H1 (cell line): ENCODE results near the gene SH2D7. TPM values are rescaled to one million over a fixed set of nuclear protein-coding genes. Genes with fewer than 3 reads are reported as not detected.

Experiments used
- CTCF ChIA-PET: fragments of 300-600 bp; sonication (Branson Sonifier 250); formaldehyde crosslinking; loops from one replicate; lab custom pipeline; 2021; ENCODE audit not compliant: partially characterized antibody; lab: Charles Lee
- POLR2A ChIA-PET: fragments of 300-600 bp; sonication (Branson Sonifier 250); formaldehyde crosslinking; loops from one replicate; lab custom pipeline; 2021; ENCODE audit warnings: inconsistent platforms; ENCODE audit not compliant: partially characterized antibody; lab: Charles Lee
- DNase-seq, 2 experiments: peaks; one replicate each; pipeline versions ENCODE4 v3.0.0 to v3.0.0-alpha.2; 2010 to 2022; ENCODE audit warnings: low spot score in 2 of 2, low read depth in 1 of 2, mixed read lengths in 1 of 2
- FAIRE-seq: peaks from 2 replicates; lab custom pipeline; 2011; peaks lifted over from hg19 to GRCh38; lab: Jason Lieb, UNC
- H2AFZ ChIP-seq: 2 replicates; pipeline ENCODE4 v1.8.1; 2012; ENCODE audit warnings: low read length, inconsistent platforms
- H2AK5ac ChIP-seq: 2 replicates; pipeline ENCODE4 v1.6.1; 2013; ENCODE audit warnings: low read depth, low read length
- H2BK120ac ChIP-seq: replicated peaks from 2 replicates; pipeline ENCODE3; 2013; ENCODE audit warnings: low read depth, low read length, inconsistent platforms
- H2BK12ac ChIP-seq: 2 replicates; pipeline ENCODE4 v1.6.1; 2013; ENCODE audit warnings: low read depth, low read length
- H2BK15ac ChIP-seq: 2 replicates; pipeline ENCODE4 v1.6.1; 2013; ENCODE audit warnings: low read length
- H2BK20ac ChIP-seq: 2 replicates; pipeline ENCODE4 v1.6.1; 2013; ENCODE audit warnings: low read length
- H2BK5ac ChIP-seq: 2 replicates; pipeline ENCODE4 v1.6.1; 2013; ENCODE audit warnings: low read depth, low read length
- H3K14ac ChIP-seq: 2 replicates; pipeline ENCODE4 v1.6.1; 2013; ENCODE audit warnings: inconsistent platforms; ENCODE audit not compliant: insufficient read length
- H3K18ac ChIP-seq: 2 replicates; pipeline ENCODE4 v1.6.1; 2013; ENCODE audit warnings: low read length; ENCODE audit errors: extremely low read depth
- H3K23ac ChIP-seq: 2 replicates; pipeline ENCODE4 v1.6.1; 2013; ENCODE audit warnings: inconsistent platforms; ENCODE audit not compliant: insufficient read length
- H3K23me2 ChIP-seq: 2 replicates; pipeline ENCODE4 v1.6.1; 2013; ENCODE audit warnings: low read depth, low read length
- H3K27ac ChIP-seq: 2 replicates; pipeline ENCODE4 v1.6.1; 2011; ENCODE audit warnings: low read depth, low read length, inconsistent platforms
- H3K27me3 ChIP-seq, 4 experiments: replicated peaks in 1 of 4; 1 replicate in 1 of 4; 2 replicates in 3 of 4; pipeline versions ENCODE4 v1.6.1 to v1.8.1; 2011 to 2013; ENCODE audit warnings: low read length in 3 of 4, mild to moderate bottlenecking in 3 of 4, inconsistent platforms in 2 of 4, mixed read lengths in 2 of 4, moderate library complexity in 1 of 4; ENCODE audit not compliant: control insufficient read depth in 3 of 4, insufficient read depth in 3 of 4; ENCODE audit errors: extremely low read depth in 1 of 4
- H3K36me3 ChIP-seq, 4 experiments: 2 replicates each; pipeline versions ENCODE4 v1.6.1 to v1.8.1; 2011 to 2013; ENCODE audit warnings: mild to moderate bottlenecking in 4 of 4, low read length in 3 of 4, moderate library complexity in 2 of 4, control low read depth in 1 of 4, inconsistent platforms in 1 of 4; ENCODE audit not compliant: insufficient read depth in 4 of 4, control insufficient read depth in 2 of 4
- H3K4ac ChIP-seq: replicated peaks from 2 replicates; pipeline ENCODE3; 2013; ENCODE audit warnings: low read length, low read depth, mixed read lengths, inconsistent platforms; ENCODE audit not compliant: insufficient read length
- H3K4me1 ChIP-seq, 4 experiments: replicated peaks in 1 of 4; 1 replicate in 1 of 4; 2 replicates in 3 of 4; pipeline versions ENCODE4 v1.6.1 to v1.8.1; 2011 to 2013; ENCODE audit warnings: low read length in 3 of 4, inconsistent platforms in 2 of 4, mixed read lengths in 1 of 4; ENCODE audit not compliant: insufficient read depth in 4 of 4, control insufficient read depth in 3 of 4
- H3K4me2 ChIP-seq, 2 experiments: 2 replicates each; pipeline versions ENCODE4 v1.6.1 to v1.8.1; 2011 to 2013; ENCODE audit warnings: low read depth in 2 of 2, low read length in 2 of 2, control low read depth in 1 of 2, inconsistent platforms in 1 of 2, mild to moderate bottlenecking in 1 of 2; ENCODE audit not compliant: insufficient read depth in 1 of 2
- H3K4me3 ChIP-seq, 4 experiments: fragments of 200-600, 300-600 bp in 1 of 4; sonication (generic), shearing (Covaris generic), sonication (Bioruptor Twin) in 1 of 4; 2 replicates each; pipeline versions ENCODE4 v1.5.1 to v1.8.1; 2011 to 2016; ENCODE audit warnings: low read length in 4 of 4, low read depth in 3 of 4, control low read depth in 2 of 4, inconsistent platforms in 2 of 4, mild to moderate bottlenecking in 2 of 4, mixed read lengths in 1 of 4, moderate library complexity in 1 of 4; ENCODE audit not compliant: insufficient read depth in 2 of 4; ENCODE audit errors: extremely low read depth in 1 of 4
- H3K56ac ChIP-seq: replicated peaks from 2 replicates; pipeline ENCODE3; 2013; ENCODE audit warnings: low read depth, mild to moderate bottlenecking, mixed read lengths, low read length, inconsistent platforms; ENCODE audit not compliant: insufficient read length
- H3K79me1 ChIP-seq: 2 replicates; pipeline ENCODE4 v1.6.1; 2013; ENCODE audit warnings: low read depth, low read length, control low read depth
- H3K79me2 ChIP-seq, 2 experiments: 2 replicates each; pipeline versions ENCODE4 v1.6.1 to v1.8.1; 2012 to 2013; ENCODE audit warnings: low read length in 2 of 2, mild to moderate bottlenecking in 2 of 2, inconsistent platforms in 1 of 2; ENCODE audit not compliant: insufficient read depth in 2 of 2, control insufficient read depth in 1 of 2
- H3K9ac ChIP-seq, 4 experiments: replicated peaks in 1 of 4; 1 replicate in 1 of 4; 2 replicates in 3 of 4; pipeline versions ENCODE4 v1.6.1 to v1.8.1; 2011 to 2013; ENCODE audit warnings: low read depth in 3 of 4, low read length in 3 of 4, control low read depth in 2 of 4, mild to moderate bottlenecking in 2 of 4, moderate library complexity in 2 of 4, inconsistent platforms in 1 of 4; ENCODE audit errors: extremely low read depth in 1 of 4
- H3K9me3 ChIP-seq, 2 experiments: 2 replicates each; pipeline versions ENCODE4 v1.6.1 to v1.8.1; 2012 to 2013; ENCODE audit warnings: mild to moderate bottlenecking in 2 of 2, moderate library complexity in 2 of 2, control low read depth in 1 of 2, inconsistent platforms in 1 of 2, low read depth in 1 of 2, low read length in 1 of 2, mixed read lengths in 1 of 2; ENCODE audit not compliant: insufficient read depth in 2 of 2
- H4K20me1 ChIP-seq, 2 experiments: replicated peaks in 1 of 2; 2 replicates each; pipeline versions ENCODE3 to v1.8.1; 2011 to 2013; ENCODE audit warnings: inconsistent platforms in 2 of 2, low read length in 2 of 2, mild to moderate bottlenecking in 1 of 2; ENCODE audit not compliant: insufficient read depth in 2 of 2, control insufficient read depth in 1 of 2
- H4K5ac ChIP-seq: 2 replicates; pipeline ENCODE4 v1.6.1; 2013; ENCODE audit warnings: low read length, low read depth, mixed read lengths, inconsistent platforms; ENCODE audit not compliant: insufficient read length
- H4K8ac ChIP-seq: 2 replicates; pipeline ENCODE4 v1.8.0; 2013; ENCODE audit warnings: mild to moderate bottlenecking, moderate library complexity, low read length, inconsistent platforms; ENCODE audit not compliant: insufficient read depth; ENCODE audit errors: extremely low read depth
- H4K91ac ChIP-seq: replicated peaks from 2 replicates; pipeline ENCODE3; 2013; ENCODE audit warnings: low read length, mixed read lengths, inconsistent platforms; ENCODE audit not compliant: insufficient read length
- BRCA1 ChIP-seq: IDR thresholded peaks from 2 replicates; pipeline ENCODE4 v1.6.1; 2012; ENCODE audit warnings: low read depth, low read length, improper control_type of control experiment
- RAD21 ChIP-seq, 2 experiments: IDR thresholded peaks in 1 of 2; conservative IDR thresholded peaks in 1 of 2; 2 replicates each; pipeline ENCODE4 v1.6.1; 2011; ENCODE audit warnings: low read depth in 2 of 2, low read length in 2 of 2, improper control_type of control experiment in 1 of 2, inconsistent platforms in 1 of 2, mild to moderate bottlenecking in 1 of 2, moderate library complexity in 1 of 2
- WGBS, 2 experiments: shearing (Covaris generic) in 1 of 2; methylation state at CpG; one replicate each; pipeline versions ENCODE4 v1.1.6 to v1.1.7; 2013 to 2015; ENCODE audit warnings: low lambda C conversion rate in 2 of 2, mixed read lengths in 2 of 2, inconsistent platforms in 1 of 2, low coverage in 1 of 2, missing lambda C conversion rate in 1 of 2; ENCODE audit not compliant: insufficient replicate concordance in 2 of 2, insufficient coverage in 1 of 2, insufficient read length in 1 of 2; ENCODE audit errors: extremely low coverage in 1 of 2, missing lambda C conversion rate in 1 of 2; 5-methylcytosine and 5-hydroxymethylcytosine counted together
- long read RNA-seq, 2 experiments: library from RNA in 1 of 2; library from capped mRNA in 1 of 2; stranded (forward); transcript quantifications; one replicate each; pipeline ENCODE4 v2.0.0, GENCODE V29; 2021; ENCODE audit warnings: inconsistent platforms in 1 of 2
- polyA minus RNA-seq, 3 experiments: library from RNA; depleted of rRNA, polyadenylated mRNA; stranded (reverse); fragments of >200 nt; gene quantifications; 1 replicate in 2 of 3; 2 replicates in 1 of 3; pipeline ENCODE4 v1.2.3, GENCODE V29; 2011
- polyA plus RNA-seq, 7 experiments: library from polyadenylated mRNA; depleted of rRNA in 3 of 7; stranded (reverse) in 5 of 7; unstranded in 2 of 7; fragments of >200 nt in 5 of 7; fragments of 200-250 nt in 2 of 7; gene quantifications; 1 replicate in 5 of 7; 2 replicates in 1 of 7; 4 replicates in 1 of 7; pipeline versions ENCODE4 v1.2.1 to v1.2.3, GENCODE V29; 2011 to 2013; ENCODE audit warnings: missing spikeins in 2 of 7, mixed read lengths in 2 of 7
- total RNA-seq: library from RNA; stranded (reverse); fragmentation: NEBNext Ultra II Directional; extraction: Animal tissue kit (Norgen Biotek cat#: 25700); gene quantifications from 2 replicates; pipeline ENCODE4 v1.2.1, GENCODE V29; 2021

The SH2D7 gene
- not detected in 2 replicates for total RNA-seq
- not detected in 2 replicates for polyA plus RNA-seq (2011; rRNA removed)
- not detected for polyA plus RNA-seq (2011; cell fraction: cytosol; rRNA removed)
- not detected for polyA plus RNA-seq (2011; cell fraction: nucleus; rRNA removed)
- polyA plus RNA-seq (2012, experiment 1 of 2) = 0.44 to 0.78 TPM (median 0.58 TPM) in 4 replicates
- 0.54 TPM for polyA plus RNA-seq (2012, experiment 2 of 2)
- polyA plus RNA-seq (2013, experiment 1 of 2) = not detected
- not detected for polyA plus RNA-seq (2013, experiment 2 of 2)
- polyA minus RNA-seq (2011; rRNA and poly(A)+ RNA removed) = not detected in 2 replicates
- not detected for polyA minus RNA-seq (2011; cell fraction: cytosol; rRNA and poly(A)+ RNA removed)
- not detected for polyA minus RNA-seq (2011; cell fraction: nucleus; rRNA and poly(A)+ RNA removed)
- long read RNA-seq, experiment 1 = 0 reads
- long read RNA-seq, experiment 2 = 0 reads

- Histone ChIP-seq H3K23me2 (no peaks in the 10 kb centered on the region), H4K8ac (no peak within 1 kb of the TSS), H2AFZ (no peak within 1 kb of the TSS), H3K9ac (no peak within 1 kb of the TSS), H2BK20ac (no peak within 1 kb of the TSS), H3K4me3 (no peak within 1 kb of the TSS), H2BK120ac (no peak within 1 kb of the TSS), H3K79me2 (no peaks in the 10 kb centered on the region), H3K14ac (no peak within 1 kb of the TSS), H3K4me2 (no peak within 1 kb of the TSS), H3K4ac (no peak within 1 kb of the TSS), H3K4me1 (0 out of 7 replicates have a peak, but pooled peaks cover 0 to 4% (median 0%) of the 10 kb centered on the region in 4 experiments), H3K23ac (no peak within 1 kb of the TSS), H3K27ac (no peak within 1 kb of the TSS), H4K20me1 (no peaks in the 10 kb centered on the region), H2BK15ac (no peak within 1 kb of the TSS), H2BK12ac (no peak within 1 kb of the TSS), H2AK5ac (no peak within 1 kb of the TSS), H3K18ac (no peak within 1 kb of the TSS), H3K36me3 (no peaks in the 10 kb centered on the region), H3K9me3 (no peaks in the 10 kb centered on the region), H3K79me1 (no peaks in the 10 kb centered on the region), H2BK5ac (no peak within 1 kb of the TSS), H3K27me3 (peaks cover 0 to 14% (median 7%) of the 10 kb centered on the region in 4 experiments; a peak in 3 of 7 replicates), H3K56ac (no peak within 1 kb of the TSS), H4K91ac (no peak within 1 kb of the TSS), H4K5ac (no peak within 1 kb of the TSS)
- FAIRE-seq (no peak), DNase-seq (no peak)
- ChIA-PET POLR2A (no interaction called here), CTCF (interaction anchor here (0.9 to 8.0 kb wide), 5 partner anchors 8 to 103 kb away, joined by 3 to 51 read pairs (median 4); no protein-coding TSS in a partner anchor)
- 92% methylated on average over 11 of the region's 11 CpGs; no CpG with 5 or more reads in 1 of the 2 experiments for WGBS, 2 experiments
- TF ChIP-seq RAD21 (IDR thresholded peaks at IDR 0.05 in 1 of 2, conservative IDR thresholded peaks at IDR 0.05 in 1 of 2; ENCODE audit: low read depth in 2 of 2, low read length in 2 of 2) (no peak), BRCA1 (no peak)
Observed at GRCh38 chr15:78092261-78093041, at the start of gene SH2D7. SH2D7 (plus strand) TSS chr15:78092561; CDS start chr15:78092585, 24 bp downstream.
